ENCODE results near the gene GRB2. TPM values are rescaled to one million over a fixed set of nuclear protein-coding genes. Genes with fewer than 3 reads are reported as not detected.

The GRB2 gene
- total RNA-seq, 1 donor, result 68.8 TPM

- H3K4me2 ChIP-seq (ENCODE audit: insufficient read depth, low read length), result no peak overlapping the region
- no peak for DNase-seq (ENCODE audit: insufficient read length, low spot score, missing footprints)
- no peak overlapping the region for H3K27ac ChIP-seq (ENCODE audit: low read depth, low read length)
- H2AFZ ChIP-seq (ENCODE audit: low read length), result no peak overlapping the region
- H3K79me2 ChIP-seq (ENCODE audit: insufficient read depth, low read length), result peaks cover 94% of the 10 kb centered on the region
- peaks cover 86% of the 10 kb centered on the region for H4K20me1 ChIP-seq (ENCODE audit: insufficient read depth, low read length)
- H3K9me3 ChIP-seq (ENCODE audit: low read depth, low read length), result no peaks in the 10 kb centered on the region
- H3K4me3 ChIP-seq (ENCODE audit: insufficient read depth, low read length), result no peak overlapping the region
- H3K27me3 ChIP-seq (ENCODE audit: insufficient read depth, low read length), result no peaks in the 10 kb centered on the region
- H3K36me3 ChIP-seq (ENCODE audit: insufficient read depth, low read length), result no peaks in the 10 kb centered on the region
- peaks cover 32% of the 10 kb centered on the region for H3K4me1 ChIP-seq (ENCODE audit: insufficient read depth, low read length)
- no peak for TF ChIP-seq CTCF (IDR thresholded peaks at IDR 0.05; ENCODE audit: extremely low read depth, low read depth, low read length)
These were observed 38.2 kb downstream of the GRB2 start for GRCh38 chr17:75367312-75367711.

GRCh38 chr17:75366432-75366831, 39.0 kb downstream of the GRB2 start:
- Histone ChIP-seq H4K20me1 (ENCODE audit: insufficient read depth, low read length) (peaks cover 86% of the 10 kb centered on the region), H2AFZ (ENCODE audit: low read length) (no peak overlapping the region), H3K4me1 (ENCODE audit: insufficient read depth, low read length) (peaks cover 32% of the 10 kb centered on the region), H3K79me2 (ENCODE audit: insufficient read depth, low read length) (peaks cover 94% of the 10 kb centered on the region), H3K9me3 (ENCODE audit: low read depth, low read length) (no peaks in the 10 kb centered on the region), H3K36me3 (ENCODE audit: insufficient read depth, low read length) (no peaks in the 10 kb centered on the region), H3K4me3 (ENCODE audit: insufficient read depth, low read length) (no peak overlapping the region), H3K4me2 (ENCODE audit: insufficient read depth, low read length) (no peak overlapping the region), H3K27me3 (ENCODE audit: insufficient read depth, low read length) (no peaks in the 10 kb centered on the region), H3K27ac (ENCODE audit: low read depth, low read length) (no peak overlapping the region)
- no peak for DNase-seq (ENCODE audit: insufficient read length, low spot score, missing footprints)
- TF ChIP-seq CTCF (IDR thresholded peaks at IDR 0.05; ENCODE audit: extremely low read depth, low read depth, low read length), result no peak

- DNase-seq (ENCODE audit: insufficient read length, low spot score, missing footprints), result no peak
These were observed 39.6 kb downstream of the GRB2 start for GRCh38 chr17:75365931-75366275.

More at GRCh38 chr17:75365931-75366275, 39.6 kb downstream of the GRB2 start:
- no peaks in the 10 kb centered on the region for H3K9me3 ChIP-seq (ENCODE audit: low read depth, low read length)
- H3K27me3 ChIP-seq (ENCODE audit: insufficient read depth, low read length), result no peaks in the 10 kb centered on the region
- no peak overlapping the region for H2AFZ ChIP-seq (ENCODE audit: low read length)
- H3K4me1 ChIP-seq (ENCODE audit: insufficient read depth, low read length), result peaks cover 32% of the 10 kb centered on the region
- no peaks in the 10 kb centered on the region for H3K36me3 ChIP-seq (ENCODE audit: insufficient read depth, low read length)
- H4K20me1 ChIP-seq (ENCODE audit: insufficient read depth, low read length), result peaks cover 88% of the 10 kb centered on the region
- H3K79me2 ChIP-seq (ENCODE audit: insufficient read depth, low read length), result peaks cover 96% of the 10 kb centered on the region
- TF ChIP-seq CTCF (IDR thresholded peaks at IDR 0.05; ENCODE audit: extremely low read depth, low read depth, low read length), result no peak
- H3K4me2 ChIP-seq (ENCODE audit: insufficient read depth, low read length), result no peak overlapping the region
- no peak overlapping the region for H3K27ac ChIP-seq (ENCODE audit: low read depth, low read length)
- no peak overlapping the region for H3K4me3 ChIP-seq (ENCODE audit: insufficient read depth, low read length)

Data from osteoblast (primary cell).